AG10803 (cell line): ENCODE data around the gene DDAH2.

Experiments used
- DNase-seq: peaks from one replicate; pipeline ENCODE4 v3.0.0; 2010; ENCODE audit warnings: low read depth
- H3K4me3 ChIP-seq: 2 replicates; pipeline ENCODE4 v1.5.1; 2011; ENCODE audit warnings: mild to moderate bottlenecking, low read length, control low read depth
- TF ChIP-seq, protein P1 (sequence below): conservative IDR thresholded peaks from 2 replicates; pipeline ENCODE4 v1.5.1; 2011; ENCODE audit warnings: mild to moderate bottlenecking, low read length, control low read depth, inconsistent platforms

The DDAH2 gene

DNA sequence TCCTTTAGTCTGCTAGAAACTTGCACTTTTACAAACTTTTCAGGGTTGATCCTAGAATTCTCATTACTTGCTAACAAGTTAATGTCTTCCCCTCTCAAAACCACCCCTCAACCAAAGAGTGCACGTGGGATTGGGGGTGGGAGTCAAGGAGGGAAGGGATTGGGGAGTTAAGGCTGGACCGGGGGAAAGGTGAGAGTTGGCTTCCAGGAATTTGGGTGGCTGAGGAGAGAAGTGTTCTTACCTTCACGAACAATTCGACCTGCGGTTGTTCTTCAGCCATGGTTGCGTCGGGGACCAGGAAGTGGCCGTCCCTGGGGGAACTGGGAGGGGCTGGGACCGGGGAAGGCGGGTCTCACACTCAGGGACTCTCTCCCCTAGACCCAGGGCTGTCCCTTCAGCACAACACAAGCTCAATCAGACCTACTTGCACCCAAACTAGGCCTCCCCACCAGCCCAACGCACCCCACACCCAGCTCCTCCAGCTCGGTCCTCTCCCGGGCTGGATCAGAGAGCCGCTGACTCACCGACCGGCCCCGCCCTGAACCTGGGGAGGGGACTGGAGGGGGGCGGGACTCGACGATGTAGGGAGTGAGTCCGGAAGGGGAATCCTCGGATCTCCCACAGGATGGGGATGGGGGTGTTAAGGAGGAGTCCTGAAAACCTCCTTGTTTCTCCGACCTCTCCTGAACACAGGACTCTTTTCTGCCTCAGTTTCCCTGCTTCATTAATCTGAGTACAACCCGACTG, 7.1 kb upstream of the DDAH2 start, which contains the start of gene CLIC1:
TSS of gene CLIC1 (minus strand) at position 510 of the 747 bp plus-strand sequence. CDS start at position 280, 230 bp downstream.
- peak within 1 kb of the TSS; percentile 99 for H3K4me3 ChIP-seq
- TF ChIP-seq, protein P1, sequence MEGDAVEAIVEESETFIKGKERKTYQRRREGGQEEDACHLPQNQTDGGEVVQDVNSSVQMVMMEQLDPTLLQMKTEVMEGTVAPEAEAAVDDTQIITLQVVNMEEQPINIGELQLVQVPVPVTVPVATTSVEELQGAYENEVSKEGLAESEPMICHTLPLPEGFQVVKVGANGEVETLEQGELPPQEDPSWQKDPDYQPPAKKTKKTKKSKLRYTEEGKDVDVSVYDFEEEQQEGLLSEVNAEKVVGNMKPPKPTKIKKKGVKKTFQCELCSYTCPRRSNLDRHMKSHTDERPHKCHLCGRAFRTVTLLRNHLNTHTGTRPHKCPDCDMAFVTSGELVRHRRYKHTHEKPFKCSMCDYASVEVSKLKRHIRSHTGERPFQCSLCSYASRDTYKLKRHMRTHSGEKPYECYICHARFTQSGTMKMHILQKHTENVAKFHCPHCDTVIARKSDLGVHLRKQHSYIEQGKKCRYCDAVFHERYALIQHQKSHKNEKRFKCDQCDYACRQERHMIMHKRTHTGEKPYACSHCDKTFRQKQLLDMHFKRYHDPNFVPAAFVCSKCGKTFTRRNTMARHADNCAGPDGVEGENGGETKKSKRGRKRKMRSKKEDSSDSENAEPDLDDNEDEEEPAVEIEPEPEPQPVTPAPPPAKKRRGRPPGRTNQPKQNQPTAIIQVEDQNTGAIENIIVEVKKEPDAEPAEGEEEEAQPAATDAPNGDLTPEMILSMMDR = no peak
- peak; percentile 71 for DNase-seq

DNA sequence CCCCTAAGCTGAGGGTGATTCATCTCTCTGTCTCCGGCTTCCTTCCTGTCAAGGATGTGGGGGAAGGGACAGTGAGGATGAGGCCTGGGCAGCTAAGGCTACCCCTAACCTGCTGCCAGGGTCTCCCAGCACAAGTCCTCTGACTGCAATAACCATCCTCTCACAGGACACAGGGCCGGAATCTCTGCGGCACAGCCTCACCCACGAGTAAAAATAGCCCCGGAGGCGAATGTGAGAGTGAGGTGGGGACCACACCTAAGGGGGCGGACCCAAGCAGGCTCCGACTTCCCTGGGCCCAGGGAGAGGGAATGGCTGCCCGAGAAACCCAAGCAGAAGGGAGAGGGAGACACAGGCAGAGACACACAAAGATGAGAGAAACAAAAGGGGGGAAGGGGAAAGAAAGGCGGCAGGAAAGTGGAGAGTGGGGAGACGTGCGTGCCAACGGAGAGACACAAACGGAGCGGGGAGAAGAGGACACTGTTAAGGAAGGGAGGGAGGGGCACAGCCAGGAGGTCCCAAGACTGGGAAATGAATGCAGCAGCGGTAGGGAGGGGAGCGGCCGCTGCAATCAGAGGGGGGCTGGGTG, 5.8 kb upstream of the DDAH2 start:
- TF ChIP-seq, protein P1 = no peak
- H3K4me3 ChIP-seq = peak overlapping the region; percentile 99
- peak; percentile 61 for DNase-seq

DNA sequence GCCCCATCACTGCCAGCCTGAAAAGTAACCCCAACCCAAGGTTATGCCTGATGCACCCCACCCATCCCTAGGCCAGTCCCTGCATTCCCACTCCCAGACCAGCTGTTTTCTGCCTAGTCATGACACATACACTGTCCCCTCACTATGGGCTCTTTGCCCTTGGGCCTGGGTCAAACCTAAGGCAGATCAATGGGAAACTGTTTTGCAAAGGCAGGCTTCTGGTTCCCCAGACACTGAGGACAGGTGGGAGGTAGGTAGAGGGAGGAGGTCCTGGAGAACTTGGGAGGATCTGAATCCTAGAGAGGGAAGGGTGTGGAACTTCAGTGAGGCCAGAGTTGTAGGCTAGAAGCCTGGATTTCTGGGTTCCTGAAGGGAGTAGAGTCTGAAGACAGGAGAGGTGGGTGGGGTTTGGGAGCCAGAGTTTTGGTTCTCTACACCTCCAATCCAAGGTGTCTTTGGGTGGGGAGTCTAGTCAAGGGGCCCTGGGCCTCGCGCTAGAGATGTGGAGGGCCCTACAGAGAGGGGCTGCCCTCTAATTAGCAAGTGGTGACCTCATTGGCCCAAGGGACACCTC, 5.2 kb upstream of the DDAH2 start:
- TF ChIP-seq, protein P1 = no peak
- DNase-seq = no peak
- H3K4me3 ChIP-seq = peak overlapping the region; percentile 99

DNA sequence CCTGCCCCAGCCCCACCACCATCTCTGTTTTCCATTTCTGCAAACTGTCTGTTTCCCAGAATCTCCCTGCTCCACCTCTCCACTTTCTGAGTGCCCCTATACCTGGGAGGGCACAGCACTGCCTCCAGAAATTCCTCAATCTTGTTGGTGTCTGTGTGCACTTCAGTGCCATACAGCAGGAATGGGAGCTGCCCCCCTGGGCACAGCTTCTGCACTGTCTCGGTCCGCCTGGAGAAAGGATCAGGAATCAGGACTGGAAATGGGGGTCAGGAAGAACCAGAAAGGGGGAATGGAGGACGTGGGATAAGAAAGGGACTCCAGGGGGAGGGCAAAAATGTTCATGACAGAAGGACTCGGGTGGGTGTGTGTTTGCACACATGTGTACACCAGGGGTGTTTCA, 4.6 kb upstream of the DDAH2 start:
- TF ChIP-seq, protein P1 = no peak
- peak overlapping the region; percentile 99 for H3K4me3 ChIP-seq

DNA sequence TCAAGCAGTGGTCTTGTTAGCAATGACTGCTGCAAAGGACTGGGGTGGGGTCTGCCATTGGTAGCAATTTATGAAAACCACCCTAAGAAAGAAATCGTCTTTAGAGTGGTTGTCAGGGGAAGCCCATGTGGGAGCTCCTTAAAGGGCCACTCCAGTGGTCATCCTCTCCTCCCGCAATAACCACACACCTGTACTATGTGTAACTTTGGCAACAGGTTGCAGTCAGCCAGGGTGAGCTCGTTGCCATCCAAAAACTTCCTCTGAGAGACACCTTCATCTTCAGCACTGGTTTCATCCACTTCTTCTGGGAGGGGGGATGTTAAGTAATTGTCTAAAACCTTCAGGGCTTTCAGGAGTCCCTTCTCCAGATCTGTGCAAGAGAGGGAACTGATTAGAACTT, 2.9 kb upstream of the DDAH2 start:
- DNase-seq = no peak
- H3K4me3 ChIP-seq = no peak overlapping the region
- TF ChIP-seq, protein P1 = no peak

More for the DNA sequence above, 4.6 kb upstream of the DDAH2 start:
- no peak for DNase-seq

DNA sequence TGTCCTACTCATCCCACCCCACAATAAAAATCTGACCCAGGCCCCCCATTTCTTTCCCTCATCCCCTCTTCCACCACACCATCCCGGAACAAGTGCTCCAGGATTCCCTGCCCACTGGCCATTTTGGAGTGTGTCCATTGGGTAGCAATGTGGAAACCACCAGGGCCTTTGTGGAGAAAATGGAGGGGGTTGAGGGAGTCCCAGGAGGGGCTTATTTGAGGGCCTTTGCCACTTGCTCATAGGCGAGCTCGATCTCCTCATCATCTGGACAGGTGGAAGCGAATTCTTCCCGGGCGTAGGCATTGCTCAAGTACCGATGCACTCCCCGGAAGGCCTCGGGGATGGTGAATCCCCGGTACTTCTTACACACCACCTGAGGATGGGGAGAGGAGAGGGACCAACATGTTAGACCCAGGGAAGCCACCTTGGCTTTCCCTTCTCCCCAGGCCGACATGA, 1.6 kb upstream of the DDAH2 start:
- DNase-seq = no peak
- TF ChIP-seq, protein P1 = no peak
- H3K4me3 ChIP-seq = peak overlapping the region; percentile 92
